IPS DF 4.7 (cell line): ENCODE data around the gene LRP1.
A peak's percentile ranks its signal among the peaks of the same experiment; 100 is the strongest.

Source experiments
- DNase-seq: peaks from one replicate; pipeline ENCODE4 v3.0.0-alpha.2; 2013; ENCODE audit warnings: low spot score; ENCODE audit errors: extremely low read depth

Gene LRP1

DNA sequence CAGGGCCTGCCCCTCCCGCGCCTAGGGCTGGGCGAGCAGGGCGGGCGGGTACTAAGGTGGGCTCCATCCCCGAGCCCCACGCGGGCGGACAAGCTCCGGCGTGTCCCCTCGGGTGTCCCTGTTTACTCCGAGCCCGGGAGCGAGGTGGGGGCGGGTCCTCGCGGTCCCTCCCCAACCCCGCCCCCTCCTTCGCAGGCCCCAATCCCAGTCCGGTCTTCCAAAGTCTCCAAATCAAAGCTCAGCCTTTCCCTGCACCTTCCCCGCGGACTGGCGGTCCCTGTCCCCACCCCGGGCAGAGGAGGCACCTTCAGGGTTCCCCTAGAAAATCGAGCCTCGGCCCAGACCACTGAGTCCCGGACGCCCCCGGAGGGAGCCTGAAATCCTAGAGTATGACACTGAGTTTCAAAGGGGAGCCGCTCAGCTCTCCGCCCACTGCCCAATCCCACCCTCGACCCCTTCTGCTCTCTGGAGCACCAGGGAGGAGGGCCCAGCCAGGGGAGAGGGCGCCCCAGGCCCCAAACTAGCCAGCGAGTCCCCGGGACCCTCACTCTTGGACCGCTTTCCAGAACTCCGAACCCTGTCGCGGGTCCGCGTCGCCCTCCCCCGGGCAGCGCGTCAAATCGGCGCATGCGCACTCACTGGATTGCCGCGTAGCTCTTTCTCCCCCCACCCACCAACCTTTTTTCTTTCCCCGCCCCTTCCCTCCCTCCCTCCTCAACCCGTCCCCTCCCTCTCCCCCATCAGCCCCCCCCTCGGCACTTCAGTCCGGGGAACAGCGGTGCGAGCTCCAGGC is at the start of gene LRP1:
Gene LRP1 (plus strand): TSS at position 758 of the 793 bp plus-strand sequence. CDS start 482 bp downstream, outside the sequence.
- DNase-seq, result peak; percentile 56

DNA sequence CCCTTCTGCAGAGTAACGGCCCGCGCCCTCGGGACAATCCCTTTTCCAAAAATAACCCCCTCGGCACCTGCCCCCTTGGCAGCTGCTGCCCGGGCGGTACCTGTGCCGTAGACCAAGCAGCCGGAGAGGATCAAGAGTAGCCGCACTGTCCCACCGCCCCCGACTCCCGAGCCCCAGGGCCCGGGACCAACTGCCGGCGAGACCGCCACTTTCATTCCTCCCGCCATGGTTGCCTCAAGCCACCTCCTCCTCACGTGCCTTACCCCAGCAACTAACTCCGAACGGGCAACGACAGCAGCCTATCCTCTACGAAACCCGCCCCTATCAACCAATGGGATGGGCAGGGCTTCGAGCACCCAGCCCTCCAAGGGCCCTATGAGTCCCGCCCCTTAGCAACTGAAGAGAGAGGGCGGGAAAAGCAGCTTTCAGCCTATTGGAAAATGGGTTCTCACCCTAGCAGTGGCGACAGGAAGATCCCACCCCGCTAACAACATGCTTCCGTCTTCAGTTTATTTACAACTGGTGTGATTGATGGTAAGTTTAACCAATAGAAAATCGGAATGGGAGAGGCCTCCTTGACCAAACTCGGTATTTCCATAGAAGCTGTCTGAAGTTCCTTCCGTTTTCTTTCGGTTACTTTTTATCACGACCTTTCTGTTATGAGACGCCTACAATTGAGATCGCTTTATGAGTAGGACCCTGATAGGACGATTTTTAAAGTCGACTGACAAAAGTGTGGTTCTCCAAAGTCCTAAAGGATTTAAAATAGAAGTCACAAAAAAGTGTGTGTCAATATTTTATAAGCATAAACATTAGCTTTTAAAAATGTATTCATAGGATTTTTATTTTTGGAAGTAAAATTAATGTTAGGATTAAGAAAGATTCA is 49.5 kb upstream of the LRP1 start, which contains the start of gene NEMP1:
Gene NEMP1 (minus strand): TSS at position 273 of the 886 bp plus-strand sequence. CDS start 46 bp downstream, at position 227.
- peak; percentile 100 for DNase-seq

DNA sequence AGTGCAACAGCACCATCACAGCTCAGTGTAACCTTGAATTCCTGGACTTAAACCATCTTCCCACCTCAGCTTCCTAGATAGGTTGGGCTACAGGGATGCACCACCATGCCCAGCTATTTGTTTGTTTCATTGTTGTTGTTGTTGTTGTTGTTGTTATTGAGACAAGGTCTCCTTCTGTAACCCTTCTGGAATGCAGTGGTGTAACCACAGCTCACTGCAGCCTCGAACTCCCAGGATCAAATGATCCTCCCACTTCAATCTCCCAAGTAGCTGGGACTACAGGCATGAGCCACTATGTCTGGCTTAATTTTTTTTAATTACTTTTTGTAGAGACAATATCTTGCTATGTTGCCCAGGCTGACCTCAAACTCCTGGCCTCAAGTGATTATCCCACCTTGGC is 48.5 kb upstream of the LRP1 start:
- no peak for DNase-seq

- no peak for DNase-seq
Measured at GRCh38 chr12:57080855-57081254, 47.4 kb upstream of the LRP1 start.

DNA sequence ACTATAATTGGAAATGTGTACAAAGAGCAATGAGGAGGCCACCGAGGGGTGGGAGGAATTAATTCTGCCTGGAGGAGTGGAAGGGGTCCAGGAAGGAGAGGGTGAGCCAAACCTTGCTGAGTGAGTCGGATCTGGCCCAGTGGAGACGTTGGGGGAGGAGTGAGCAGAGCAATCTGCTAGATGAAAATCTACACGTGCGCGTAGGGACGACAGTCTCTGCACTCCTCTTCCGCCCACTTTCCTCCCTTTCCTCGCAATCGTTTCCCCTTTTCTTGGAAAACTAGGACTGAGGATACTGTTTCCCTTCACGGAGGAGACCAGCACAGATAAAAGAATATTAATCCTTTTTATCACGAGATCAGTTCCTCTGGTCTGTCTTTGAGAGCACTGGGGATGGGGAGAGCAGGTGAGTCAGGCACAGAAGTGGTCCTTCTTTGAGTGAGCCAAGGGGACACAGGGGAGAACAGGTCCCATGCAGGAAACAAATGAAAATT is 42.2 kb upstream of the LRP1 start:
- DNase-seq, result no peak

- DNase-seq, result no peak
Measured at GRCh38 chr12:57086493-57087009, 41.7 kb upstream of the LRP1 start.

DNA sequence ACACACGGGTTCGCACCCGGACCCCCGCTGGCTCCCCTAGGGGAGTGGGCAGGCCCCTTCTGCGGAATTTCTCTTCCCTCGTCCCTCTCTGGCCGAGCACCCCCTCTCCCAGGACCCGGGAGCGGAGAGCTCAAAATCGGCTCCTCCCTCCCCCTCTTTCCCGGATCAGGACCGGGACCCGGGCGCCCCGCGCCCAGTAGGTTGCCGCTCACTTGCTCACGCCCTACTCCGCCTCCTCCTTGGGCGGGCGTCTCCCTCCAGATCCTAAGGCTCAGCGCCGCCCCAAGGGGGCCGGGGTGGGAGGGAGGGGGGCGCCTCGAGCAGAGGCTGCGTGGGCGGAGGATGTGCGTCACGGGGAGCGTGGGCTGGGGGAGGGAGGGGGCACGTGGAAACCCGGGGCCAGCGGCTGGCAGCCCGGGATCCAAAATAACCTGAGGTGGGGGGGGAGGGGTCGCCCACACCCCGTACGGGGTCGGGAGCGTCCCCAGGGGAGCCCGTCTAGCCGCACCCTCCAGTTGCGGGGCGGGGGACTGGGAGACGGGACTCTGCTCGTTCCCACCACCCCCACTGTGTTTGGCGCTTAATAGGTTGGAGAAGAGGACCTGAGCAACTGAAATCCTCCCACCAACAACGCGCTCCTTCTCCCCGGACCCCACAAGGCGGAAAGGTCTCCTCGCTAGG is 41.1 kb upstream of the LRP1 start:
- DNase-seq, result no peak

DNA sequence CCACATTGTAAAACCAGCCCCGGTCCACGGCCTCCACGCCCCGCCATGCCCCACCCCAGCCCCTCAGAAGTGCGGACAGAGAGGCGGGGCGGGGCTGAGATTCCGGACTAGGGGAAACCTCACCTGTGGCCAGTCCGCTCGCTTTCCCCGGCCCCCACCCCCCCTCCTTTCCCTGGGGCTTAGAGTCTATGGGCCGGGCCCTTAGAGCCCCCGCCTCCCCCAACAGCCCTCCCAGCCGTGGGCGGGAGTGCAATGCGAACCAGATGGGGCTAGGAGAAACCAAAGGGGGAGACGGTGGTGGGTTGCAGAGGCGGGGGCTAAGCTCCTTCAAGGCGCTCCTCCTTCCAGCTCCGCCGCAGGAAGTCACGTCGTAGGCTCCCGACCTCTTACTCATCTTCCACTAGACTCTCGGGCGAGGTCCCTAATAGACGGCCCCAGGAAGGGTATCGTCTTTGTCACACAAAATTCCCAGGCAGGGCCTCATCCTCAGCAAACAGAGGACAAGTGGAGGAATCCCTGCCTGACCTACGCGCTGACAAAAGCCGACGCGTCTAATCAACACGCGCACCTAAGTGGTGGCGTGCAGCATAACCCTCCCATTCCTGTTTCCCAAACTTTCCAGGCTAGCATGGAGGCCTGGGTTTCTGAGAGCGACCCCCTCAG is 40.5 kb upstream of the LRP1 start:
- DNase-seq, result no peak

DNA sequence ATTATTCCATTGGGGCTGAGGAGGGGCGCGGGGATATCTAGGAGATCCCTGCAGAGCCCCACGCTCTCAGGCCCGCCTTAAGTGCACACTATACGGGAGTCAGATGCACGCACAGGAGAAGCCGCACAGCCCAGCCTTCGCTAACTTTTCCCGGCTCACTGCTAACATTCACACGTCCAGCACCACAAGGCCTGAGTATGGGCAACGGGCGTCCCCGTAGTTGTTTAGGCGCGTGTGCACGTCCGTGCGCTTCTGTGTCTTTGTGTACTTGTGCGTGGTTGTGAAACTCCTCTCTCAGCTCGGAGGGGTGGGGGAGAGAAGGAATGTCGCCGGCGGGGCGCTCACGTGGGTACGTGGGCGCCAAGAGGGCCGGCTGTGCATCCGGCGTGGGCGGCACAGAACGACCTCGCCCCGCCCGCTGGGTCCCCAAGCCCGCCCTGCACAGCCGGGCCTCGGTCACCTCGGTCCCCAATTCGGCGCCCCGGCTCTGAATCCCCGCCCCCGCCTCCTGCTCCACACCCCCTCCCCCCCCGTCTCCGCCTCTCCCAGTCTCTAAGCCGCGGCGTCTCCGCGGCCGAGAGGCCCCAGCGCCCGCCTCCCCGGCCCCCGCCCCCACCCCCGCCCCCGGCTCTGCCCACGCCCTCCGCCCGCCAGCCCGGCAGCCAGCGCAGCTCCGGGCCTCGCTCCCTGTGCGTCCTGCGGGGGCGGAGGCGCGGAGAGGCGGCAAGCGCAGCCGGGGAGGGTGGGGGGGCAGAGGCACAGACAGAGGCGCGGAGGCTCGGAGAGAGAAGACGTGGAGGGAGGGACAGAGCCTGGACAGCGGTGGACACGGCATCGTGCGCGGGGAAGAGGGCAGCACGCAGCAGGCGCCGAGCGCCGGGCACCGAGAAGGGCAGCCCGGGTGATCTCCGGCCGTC is 39.7 kb upstream of the LRP1 start, which contains the start of gene NAB2:
Gene NAB2 (plus strand): TSS at position 761 of the 917 bp plus-strand sequence. CDS start 158 bp downstream, outside the sequence.
- no peak for DNase-seq

DNA sequence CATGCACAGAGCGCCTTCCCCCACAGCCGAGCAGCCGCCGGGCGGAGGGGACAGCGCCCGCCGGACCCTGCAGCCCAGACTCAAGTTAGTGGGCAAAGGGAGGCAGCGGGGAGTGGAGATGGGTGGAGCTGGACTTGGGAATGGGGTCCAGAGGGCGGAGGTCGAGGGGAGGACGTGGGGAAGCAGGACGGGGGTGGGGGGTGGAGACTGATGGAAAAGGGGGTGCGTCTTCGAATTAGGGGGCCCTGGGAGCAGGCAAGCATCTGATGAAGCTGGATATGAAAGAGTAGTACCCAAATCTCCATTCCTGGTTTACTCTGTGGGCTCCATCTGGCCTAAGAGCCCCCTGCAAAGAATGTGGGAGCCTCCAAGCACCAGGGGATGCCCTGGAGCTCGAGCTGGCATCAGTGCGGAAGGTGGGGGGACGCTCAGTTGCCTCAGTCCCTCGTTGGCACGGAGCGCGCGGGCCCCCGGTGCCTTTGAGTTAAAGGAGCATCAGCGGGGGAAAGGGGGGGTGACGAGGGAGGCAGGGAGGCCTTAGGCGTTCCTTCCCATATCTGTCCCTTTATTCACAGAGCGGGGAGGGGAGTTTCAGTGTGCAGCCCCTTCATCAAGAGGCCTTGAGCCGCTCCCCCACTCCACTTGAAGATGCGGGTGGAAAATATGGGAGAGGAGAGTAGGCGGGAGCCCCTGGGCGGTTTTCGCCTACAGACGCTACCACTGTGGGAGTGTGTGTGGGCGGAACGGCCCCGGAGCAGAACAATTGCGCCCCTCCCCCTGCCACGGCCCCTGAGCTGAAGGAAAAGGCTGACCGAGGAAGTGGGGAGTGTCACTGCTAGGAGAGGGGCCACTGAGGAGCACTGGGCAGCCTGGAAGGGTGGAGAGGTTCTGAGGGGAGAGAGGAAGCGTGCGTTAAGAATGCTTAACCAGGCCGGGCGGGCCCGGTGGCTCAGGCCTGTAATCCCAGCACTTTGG is 38.7 kb upstream of the LRP1 start:
- DNase-seq, result no peak

DNA sequence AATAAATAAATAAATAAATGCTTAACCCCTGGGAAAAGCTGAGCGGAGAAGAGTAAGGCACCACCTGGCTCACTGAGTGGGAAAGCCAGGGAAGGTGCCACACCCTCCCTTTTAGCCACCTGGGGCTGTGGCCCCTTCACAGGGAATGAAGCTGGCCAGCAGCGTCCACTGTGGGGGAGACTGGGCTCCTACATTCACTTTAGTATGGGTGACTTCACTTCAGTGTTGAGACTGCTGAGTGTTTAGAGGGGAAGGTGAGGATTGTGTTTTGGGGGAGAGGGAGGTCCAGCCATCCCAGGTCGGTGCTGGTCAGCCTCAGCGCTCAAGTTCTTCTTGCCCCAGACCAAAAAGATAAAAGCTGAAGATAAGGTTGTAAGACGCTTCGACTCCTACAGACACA is 37.8 kb upstream of the LRP1 start:
- DNase-seq, result no peak

- no peak for DNase-seq
Measured at GRCh38 chr12:57090924-57091637, 37.2 kb upstream of the LRP1 start.

GRCh38 chr12:57091638-57092528 is 36.4 kb upstream of the LRP1 start:
- no peak for DNase-seq

GRCh38 chr12:57092529-57092862 is 35.8 kb upstream of the LRP1 start:
- DNase-seq, result no peak

DNA sequence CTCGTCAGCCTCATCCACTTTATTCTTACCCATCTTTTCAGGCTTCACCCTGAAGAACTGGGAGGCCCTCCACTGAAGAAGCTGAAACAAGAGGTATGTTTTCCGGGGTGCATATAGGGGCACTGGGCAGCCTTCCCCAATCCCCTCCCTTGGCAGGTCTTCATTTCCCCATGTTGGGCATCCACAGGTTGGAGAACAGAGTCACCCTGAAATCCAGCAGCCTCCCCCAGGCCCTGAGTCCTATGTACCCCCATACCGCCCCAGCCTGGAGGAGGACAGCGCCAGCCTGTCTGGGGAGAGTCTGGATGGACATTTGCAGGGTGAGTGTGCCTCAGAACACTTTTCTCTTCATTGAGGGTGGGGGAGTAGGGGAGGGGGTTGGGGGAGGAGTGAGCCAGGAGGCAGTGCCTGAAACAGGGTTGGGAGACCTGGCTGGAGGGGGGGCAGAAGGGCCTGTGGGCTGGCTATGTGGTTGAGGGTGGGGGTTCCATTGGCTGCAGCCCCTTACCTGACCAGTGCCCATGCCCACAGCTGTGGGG is 35.3 kb upstream of the LRP1 start:
- DNase-seq, result no peak

DNA sequence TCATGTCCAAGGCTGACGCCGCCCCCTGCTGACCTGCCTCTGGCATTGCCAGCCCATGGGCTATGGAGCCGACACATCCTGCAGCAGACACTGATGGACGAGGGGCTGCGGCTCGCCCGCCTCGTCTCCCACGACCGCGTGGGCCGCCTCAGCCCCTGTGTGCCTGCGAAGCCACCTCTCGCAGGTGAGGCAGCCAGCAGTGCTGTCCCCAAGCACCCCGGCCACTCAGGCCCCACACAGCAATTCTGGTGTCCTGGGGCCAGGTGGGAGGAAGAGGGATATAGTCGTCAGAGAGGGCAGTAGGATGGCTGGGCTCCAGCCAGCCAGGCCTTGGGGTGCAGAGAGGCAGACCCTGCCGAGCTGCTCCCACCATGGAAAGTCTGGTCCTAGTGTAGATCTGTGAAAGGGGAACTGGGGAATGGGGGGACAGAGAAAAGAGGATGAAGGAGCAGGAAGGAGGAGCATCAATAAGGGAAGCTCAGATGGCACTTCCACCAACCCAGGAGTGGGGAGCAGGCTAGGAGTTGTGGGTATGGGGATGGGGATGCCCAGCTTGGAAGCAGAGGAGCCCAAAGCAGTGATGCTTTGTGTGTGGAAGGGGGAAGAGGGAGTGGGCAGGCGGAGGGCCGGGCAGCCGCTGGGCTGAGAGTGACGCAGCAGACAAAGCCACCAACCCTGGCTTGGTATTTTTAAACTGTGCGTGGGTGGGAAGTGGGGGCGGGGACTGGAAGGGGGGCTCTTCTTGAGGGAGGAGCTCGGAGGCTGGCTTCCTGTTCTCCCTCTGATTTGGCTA is 34.7 kb upstream of the LRP1 start:
- no peak for DNase-seq
